HuH-7.5 (cell line): ENCODE data around the gene PDZRN4.
"Not testable (repeated sequence)": the region's sequence is repeated elsewhere in the genome, so short reads cannot be mapped to it uniquely, and the experiment has no call there.

Source experiments
- DNase-seq: peaks from one replicate; pipeline ENCODE4 v3.0.0; 2011; ENCODE audit warnings: low spot score

PDZRN4 gene

DNA sequence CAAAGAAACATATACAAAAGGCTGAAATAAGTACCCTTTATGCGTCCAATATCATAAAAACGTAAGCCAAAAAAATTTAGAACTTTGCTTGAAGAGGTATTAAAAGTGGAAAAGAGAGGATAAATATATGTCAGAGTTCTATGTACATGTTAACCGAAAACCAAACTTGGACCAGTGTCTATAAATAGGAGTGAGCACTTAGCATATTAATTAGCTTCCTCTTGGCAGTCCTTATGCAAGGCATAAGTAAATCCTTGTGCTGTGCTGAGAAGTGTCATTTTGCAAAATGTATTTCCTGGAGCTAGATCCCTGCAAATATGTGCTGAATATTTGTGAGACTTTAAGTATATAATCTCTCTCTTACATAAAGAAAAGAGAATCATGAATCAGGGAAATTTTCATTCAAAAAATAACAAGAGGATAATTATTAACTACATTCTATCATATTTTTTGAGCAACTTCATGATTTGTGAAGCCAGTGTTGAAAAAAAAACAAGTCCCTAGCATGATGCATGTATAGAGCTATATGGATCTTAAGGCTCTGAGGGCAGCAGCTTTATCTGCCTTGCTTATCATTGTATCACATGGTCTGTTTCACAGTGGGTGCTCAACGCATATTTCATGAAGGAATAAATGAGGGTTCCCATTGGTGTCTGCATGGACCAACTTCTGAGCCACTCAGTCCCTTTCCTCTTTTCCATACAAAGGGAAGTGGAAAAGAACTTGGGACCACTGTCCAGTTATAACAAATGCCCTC is 326.1 kb downstream of the PDZRN4 start:
- DNase-seq, result no peak

DNA sequence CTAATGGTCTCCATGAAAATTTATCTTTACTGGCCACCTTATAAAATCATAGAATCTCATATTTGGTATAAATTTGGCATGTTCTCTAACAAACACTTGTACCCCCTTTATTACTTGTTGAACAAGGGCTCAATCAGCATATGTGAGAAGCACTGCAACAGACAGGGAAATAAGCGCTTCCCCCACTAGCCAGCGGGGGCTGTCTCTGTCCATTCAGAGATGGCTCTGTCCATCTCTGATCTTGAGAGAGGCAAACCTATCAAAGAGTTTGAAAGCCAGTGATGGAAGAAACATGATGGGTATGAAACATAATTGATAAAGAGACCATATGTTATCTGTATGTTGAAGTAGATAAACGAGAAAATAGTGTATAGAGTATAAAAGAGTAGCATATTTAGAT is 326.8 kb downstream of the PDZRN4 start:
- no peak for DNase-seq

DNA sequence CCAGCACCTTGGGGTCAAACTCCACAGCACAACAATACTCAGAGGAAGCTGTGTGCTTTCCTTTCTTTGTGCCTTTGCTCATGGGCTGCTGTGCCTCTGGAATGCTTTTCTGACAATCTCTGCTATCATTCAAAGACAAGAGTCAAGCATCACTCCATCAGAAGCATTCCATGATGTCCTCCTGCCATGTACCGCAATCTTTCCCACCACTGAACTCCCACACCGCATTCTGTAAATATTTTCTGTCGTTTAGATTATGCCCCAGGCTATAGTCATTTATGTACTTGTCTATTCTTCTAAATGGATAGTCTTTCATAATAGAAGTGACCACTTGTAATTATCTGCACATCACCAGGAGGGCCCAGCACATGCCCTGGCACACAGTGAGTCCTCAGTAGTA is 327.8 kb downstream of the PDZRN4 start:
- no peak for DNase-seq

GRCh38 chr12:41520869-41521268 is 332.7 kb downstream of the PDZRN4 start:
- no peak for DNase-seq

DNA sequence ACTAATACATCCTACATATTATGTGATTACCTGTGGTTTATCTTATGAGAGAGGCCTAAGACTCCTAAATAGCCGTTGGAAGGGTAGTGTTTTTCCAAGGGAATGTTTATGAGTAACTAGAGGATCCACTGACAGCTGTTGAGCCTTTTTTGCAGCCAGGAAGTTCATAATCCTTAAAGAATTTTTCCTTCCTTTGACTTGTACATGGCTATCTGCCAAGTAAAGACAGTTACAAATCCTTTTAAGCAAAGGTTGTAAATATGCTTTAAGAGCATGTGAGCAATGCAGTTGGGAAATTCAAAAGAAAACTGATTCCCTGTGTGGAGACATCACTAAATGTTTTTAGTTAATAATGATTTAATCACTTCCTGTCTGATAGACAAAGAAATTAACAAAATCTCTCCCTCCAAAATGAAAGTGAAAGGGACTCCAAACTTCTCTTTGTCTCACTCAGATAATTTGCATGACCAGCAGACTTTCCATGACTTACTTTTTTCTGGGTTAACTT is 333.8 kb downstream of the PDZRN4 start:
- DNase-seq, result no peak

DNA sequence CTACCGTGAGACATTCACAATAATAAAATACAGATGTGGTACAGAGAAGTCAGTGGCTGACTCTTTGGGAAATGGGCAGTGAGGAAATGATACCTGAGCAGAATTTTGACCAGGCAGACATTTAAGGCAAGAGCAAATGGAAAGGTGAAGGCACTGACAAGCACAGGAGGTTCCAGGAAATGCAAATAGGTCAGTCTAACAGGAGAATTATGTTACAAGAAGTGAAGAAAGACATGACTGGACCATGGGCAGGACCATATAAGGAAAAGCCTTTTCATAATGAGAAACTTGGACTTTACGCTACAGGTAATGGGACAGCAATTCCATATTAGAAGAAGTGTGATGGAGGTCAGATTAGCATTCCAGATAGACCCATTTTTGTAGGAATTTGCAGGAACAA is 338.9 kb downstream of the PDZRN4 start:
- DNase-seq, result no peak

GRCh38 chr12:41527534-41528116 is 339.5 kb downstream of the PDZRN4 start:
- DNase-seq, result no peak

DNA sequence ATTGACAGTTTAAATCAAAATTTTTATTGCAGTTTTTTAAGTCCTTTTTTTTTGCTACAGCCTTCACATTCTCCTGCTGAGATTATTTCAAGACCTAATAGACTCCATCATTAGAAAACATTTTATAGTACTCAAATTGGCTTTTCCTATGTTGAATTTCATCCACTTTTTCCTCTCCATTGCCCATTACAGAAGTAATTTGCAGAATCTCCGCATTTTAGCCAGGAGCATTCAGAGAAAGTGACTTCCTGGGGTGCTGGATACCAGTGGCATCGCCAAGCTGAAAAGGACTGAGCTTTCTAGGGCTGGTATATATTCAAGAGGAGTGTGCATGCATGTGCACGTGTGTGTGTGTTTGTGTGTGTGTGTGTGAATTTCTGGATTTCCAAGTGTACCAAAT is 340.8 kb downstream of the PDZRN4 start:
- DNase-seq, result no peak

GRCh38 chr12:41530441-41530840 is 342.3 kb downstream of the PDZRN4 start:
- no peak for DNase-seq

- DNase-seq, result no peak
These were observed 343.2 kb downstream of the PDZRN4 start for GRCh38 chr12:41531147-41531829.

- DNase-seq, result no peak
These were observed 344.0 kb downstream of the PDZRN4 start for GRCh38 chr12:41532072-41532471.

DNA sequence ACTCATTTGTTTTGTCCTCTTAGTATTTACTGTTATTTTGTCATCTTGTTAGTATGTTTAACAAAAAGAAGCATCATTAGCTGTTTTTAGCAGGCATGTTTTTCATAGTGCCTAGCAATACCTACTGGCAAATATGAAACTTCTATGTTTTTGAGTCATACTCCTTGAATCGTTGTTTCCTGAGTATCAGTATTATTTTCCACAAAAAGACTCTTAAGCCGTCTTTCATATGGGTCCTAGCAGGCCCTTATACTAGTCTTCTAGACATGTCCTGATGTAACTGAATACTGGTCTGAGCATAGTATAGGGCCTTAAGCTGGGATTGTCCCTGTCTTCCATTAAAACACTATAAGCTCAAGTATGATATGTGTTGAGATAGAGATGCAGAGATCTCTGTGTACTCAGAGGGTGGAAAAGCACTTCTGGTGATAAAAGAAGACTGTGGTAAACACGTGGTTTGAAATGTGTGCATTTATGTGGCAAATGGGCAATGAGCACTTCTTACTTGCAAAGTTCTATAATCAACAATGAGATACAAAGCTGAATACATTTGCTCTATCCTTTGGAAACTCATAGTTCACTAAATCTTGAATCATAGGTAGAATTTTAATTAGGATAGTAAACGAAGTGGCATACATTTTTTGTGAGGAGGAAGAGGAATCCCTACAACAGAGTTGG is 348.8 kb downstream of the PDZRN4 start:
- DNase-seq, result no peak

- no peak for DNase-seq
These were observed 349.4 kb downstream of the PDZRN4 start for GRCh38 chr12:41537522-41537921.

GRCh38 chr12:41545761-41546160 is 357.6 kb downstream of the PDZRN4 start:
- DNase-seq, result no peak

DNA sequence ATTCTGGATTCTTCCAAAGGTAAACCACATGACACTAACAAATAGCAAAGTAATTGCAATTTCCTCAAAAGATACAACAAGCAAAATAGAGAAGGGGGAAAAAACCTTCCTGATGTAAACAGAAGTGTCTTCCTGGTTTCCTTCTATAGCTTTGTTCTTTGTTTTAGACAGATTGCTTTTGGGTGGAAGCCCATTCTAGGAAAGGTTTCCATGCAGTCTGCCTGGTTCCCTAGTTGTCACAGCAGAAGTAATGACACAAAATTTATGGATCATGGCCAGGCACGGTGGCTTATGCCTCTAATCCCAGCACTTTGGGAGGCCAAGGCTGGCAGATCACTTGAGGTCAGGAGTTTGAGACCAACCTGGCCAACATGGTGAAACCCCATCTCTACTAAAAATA is 359.0 kb downstream of the PDZRN4 start:
- not testable (repeated sequence) for DNase-seq

GRCh38 chr12:41548926-41549325 is 360.8 kb downstream of the PDZRN4 start:
- DNase-seq, result no peak

- no peak for DNase-seq
These were observed 364.5 kb downstream of the PDZRN4 start for GRCh38 chr12:41552588-41552987.

DNA sequence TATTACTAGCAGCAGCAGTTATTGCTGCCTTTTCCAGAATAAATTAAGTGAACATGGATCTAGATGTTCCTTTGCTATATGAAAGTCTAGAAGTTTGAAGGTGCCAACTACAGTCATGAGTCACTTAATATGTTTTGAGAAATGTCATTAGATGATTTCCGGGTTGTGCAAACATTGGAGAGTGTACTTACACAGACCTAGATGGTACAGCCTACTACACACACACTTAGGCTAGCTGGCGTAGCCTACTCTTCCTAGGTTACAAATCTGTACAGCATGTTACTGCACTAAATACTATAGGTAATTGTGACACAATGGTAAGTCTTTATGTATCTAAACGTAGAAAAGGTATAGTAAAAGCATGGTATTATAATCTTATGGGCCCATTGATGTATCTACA is 368.1 kb downstream of the PDZRN4 start:
- no peak for DNase-seq

DNA sequence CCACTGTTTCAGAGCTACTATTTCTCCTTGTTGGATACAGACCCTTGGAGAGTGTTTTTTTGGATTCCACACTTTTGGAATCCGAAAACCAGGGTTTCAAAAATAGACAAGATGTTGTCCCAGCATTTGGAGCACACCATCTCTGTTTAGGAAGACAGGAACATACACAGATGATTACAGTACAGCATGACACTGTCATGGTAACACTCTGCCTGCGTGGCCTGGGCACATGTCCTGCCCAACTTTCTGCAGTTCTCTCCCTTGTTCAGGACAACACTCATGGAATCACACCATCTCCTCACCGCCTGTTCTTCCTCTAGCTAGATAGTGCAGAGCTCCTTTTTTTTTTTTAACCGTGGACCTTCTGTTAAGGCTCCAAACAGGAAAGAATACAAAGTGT is 369.2 kb downstream of the PDZRN4 start:
- no peak for DNase-seq

DNA sequence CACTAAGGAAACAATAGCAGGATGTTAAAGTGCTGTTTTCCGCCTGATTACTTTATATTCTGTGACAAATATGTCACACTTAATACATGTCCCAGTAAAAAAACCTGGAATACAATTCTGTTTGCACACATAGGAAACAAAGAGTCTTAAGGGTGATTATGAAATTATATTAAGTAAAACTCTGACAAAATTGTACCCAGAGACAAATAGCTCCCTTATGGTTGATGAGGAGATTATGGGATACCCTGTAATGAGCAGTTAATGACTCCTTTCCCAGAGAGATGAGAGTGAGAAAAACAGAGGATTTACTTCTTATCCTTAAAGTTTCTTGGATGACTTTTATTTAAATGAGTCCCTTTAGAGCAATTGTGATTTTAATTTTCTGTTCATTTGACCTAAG is 370.6 kb downstream of the PDZRN4 start:
- DNase-seq, result no peak

DNA sequence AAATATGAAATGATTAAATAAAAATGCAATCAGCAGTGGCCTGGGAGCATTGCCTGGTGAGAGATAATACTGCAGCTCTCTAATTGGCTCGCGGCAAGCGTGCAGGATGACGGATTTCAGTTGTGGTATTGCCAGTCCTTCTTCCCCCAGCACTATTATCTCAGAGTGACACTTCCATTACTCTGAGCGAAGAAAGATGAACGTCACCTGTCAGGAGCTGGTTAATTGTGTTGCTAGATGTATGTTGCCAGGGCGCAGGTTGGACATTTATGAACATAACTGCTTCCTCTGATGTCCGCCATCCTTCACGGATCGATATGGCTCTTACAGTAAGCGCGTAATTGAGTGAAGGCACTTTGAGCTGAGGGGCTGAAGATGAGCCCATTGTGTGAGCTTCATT is 374.9 kb downstream of the PDZRN4 start:
- DNase-seq, result no peak

- DNase-seq, result no peak
These were observed 376.7 kb downstream of the PDZRN4 start for GRCh38 chr12:41564816-41565215.

- no peak for DNase-seq
These were observed 378.6 kb downstream of the PDZRN4 start for GRCh38 chr12:41566703-41567102.
